Lung (tissue), 12 donors: ENCODE results near the gene RASGRP1. TPM values are rescaled to one million over a fixed set of nuclear protein-coding genes. Genes with fewer than 3 reads are reported as not detected.

ENCODE experiments used
- ATAC-seq: fragments of 200-7000 bp; cut with Tn5 transposase; one replicate; pipeline ENCODE4 v1.9.1; 2020; ENCODE audit warnings: moderate number of reproducible peaks; ENCODE audit not compliant: insufficient read depth, low FRiP score
- DNase-seq, 3 donors: peaks; one replicate each; pipeline ENCODE4 v3.0.0-alpha.2; 2013 to 2017
- H3K27ac ChIP-seq, 2 donors: one replicate each; pipeline ENCODE4 v1.5.1; 2013; ENCODE audit warnings: mild to moderate bottlenecking in 2 of 2, moderate library complexity in 2 of 2, control low read depth in 1 of 2, inconsistent platforms in 1 of 2, low read depth in 1 of 2, low read length in 1 of 2
- H3K27me3 ChIP-seq, 3 donors: one replicate each; pipeline ENCODE4 v1.5.1; 2013; ENCODE audit warnings: low read length in 2 of 3; ENCODE audit not compliant: control insufficient read depth in 3 of 3, insufficient read depth in 3 of 3
- H3K36me3 ChIP-seq, 4 donors: one replicate each; pipeline ENCODE4 v1.5.1; 2013; ENCODE audit warnings: low read length in 4 of 4, mild to moderate bottlenecking in 1 of 4, moderate library complexity in 1 of 4; ENCODE audit not compliant: control insufficient read depth in 4 of 4, insufficient read depth in 4 of 4
- H3K4me1 ChIP-seq, 5 donors: one replicate each; pipeline ENCODE4 v1.5.1; 2013; ENCODE audit warnings: low read length in 5 of 5, mild to moderate bottlenecking in 2 of 5, moderate library complexity in 1 of 5; ENCODE audit not compliant: control insufficient read depth in 5 of 5, insufficient read depth in 5 of 5
- H3K4me3 ChIP-seq: one replicate; pipeline ENCODE4 v1.5.1; 2013; ENCODE audit warnings: mild to moderate bottlenecking, control low read depth, moderate library complexity
- H3K9ac ChIP-seq, 2 donors: one replicate each; pipeline ENCODE4 v1.5.1; 2013; ENCODE audit warnings: low read length in 2 of 2, control low read depth in 1 of 2; ENCODE audit not compliant: insufficient read depth in 1 of 2
- H3K9me3 ChIP-seq, 4 donors: one replicate each; pipeline ENCODE4 v1.5.1; 2013; ENCODE audit warnings: low read length in 3 of 4, mild to moderate bottlenecking in 1 of 4, moderate library complexity in 1 of 4; ENCODE audit not compliant: control insufficient read depth in 4 of 4, insufficient read depth in 3 of 4
- CTCF ChIP-seq: IDR thresholded peaks from 2 replicates; pipeline ENCODE4 v1.5.1; 2012; ENCODE audit warnings: mild to moderate bottlenecking; ENCODE audit errors: control extremely low read depth, extremely low read depth
- WGBS, 2 donors: extraction: QIAGEN DNeasy Blood & Tissue Kit; methylation state at CpG; one replicate each; pipeline ENCODE4 v1.1.7; 2013; 5-methylcytosine and 5-hydroxymethylcytosine counted together
- polyA plus RNA-seq, 2 donors: library from polyadenylated mRNA; stranded (reverse); fragments of 200-250 nt; gene quantifications; one replicate each; pipeline ENCODE4 v1.2.1, GENCODE V29; 2013
- total RNA-seq, 2 donors: library from RNA; depleted of rRNA in 1 of 2; stranded (reverse); fragments of >200 nt in 1 of 2; gene quantifications; one replicate each; pipeline ENCODE4 v1.2.1, GENCODE V29; 2014 to 2021
- donor health status: control.
- donor health status: control.
- donor health status: Bipolar disorder and iron deficiency.
- donor health status: healthy.
- donor health status: DM: yes; HTN: yes; CAD: no.

Gene RASGRP1
- total and polyA plus RNA-seq, 4 donors = 0.81 to 7.5 (median 2.5) TPM

DNA sequence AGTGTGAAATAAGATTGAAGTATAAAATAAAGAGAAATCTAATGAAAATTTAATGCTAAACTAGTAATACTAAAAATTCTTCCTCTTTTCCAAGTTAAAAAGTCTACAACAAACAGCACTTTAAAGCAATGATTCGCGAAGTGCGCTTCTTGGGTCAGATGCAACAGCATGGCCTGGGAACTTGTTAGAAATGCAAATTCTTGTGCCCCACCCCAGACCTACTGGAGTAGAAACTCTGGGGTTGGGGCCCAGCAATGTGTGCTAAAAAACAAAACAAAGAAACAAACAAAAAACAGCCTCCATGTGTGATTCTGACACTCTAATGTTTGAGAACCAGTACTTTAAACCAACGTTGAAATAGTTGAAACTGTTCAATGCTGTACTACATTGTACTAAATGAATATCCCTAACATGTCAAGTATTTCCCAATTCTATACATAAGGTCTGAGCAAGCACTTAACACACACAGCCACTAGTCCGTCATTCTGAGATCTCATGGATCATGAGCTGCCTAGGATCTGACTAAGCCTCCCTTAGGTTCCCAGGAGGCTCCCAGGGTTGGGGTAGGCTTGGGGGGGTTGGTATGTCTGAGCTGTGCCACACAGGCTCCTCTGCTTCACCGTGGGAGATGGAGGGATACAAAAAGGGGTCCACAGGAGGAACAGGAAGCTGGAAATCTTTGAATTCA lies 6.1 kb downstream of the RASGRP1 start:
- Histone ChIP-seq H3K9me3 (no peaks in the 10 kb centered on the region), H3K4me3 (no peak overlapping the region), H3K4me1 (peaks cover 0 to 25% (median 0%) of the 10 kb centered on the region in 5 donors), H3K36me3 (no peaks in the 10 kb centered on the region), H3K9ac (no peak overlapping the region), H3K27me3 (peaks cover 0 to 19% (median 6%) of the 10 kb centered on the region in 3 donors), H3K27ac (no peak overlapping the region)
- TF ChIP-seq CTCF = no peak
- ATAC-seq = no peak
- no peak for DNase-seq
- WGBS, 2 donors = 85 to 89% methylated on average over 6 of the region's 6 CpGs

DNA sequence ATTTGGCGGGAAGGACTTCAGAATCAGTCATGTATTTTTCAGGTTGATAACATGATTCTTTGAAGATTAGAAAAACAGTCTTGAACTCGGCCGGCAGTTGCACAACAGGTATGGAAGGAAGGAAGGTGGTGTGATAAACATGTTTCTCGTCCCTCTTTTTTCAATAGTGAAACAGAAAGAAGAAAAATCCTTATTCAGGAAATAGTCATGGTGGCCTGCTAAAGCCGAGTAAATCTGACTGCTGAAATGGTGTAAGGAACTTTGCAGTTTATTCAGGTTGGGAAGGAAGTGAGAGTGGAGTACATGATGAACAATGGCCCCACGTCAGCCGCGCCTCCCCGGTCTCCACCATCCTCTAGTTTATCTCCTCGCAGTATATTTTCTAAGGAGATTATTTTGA lies 6.7 kb downstream of the RASGRP1 start:
- Histone ChIP-seq H3K4me1 (peaks cover 0 to 25% (median 0%) of the 10 kb centered on the region in 5 donors), H3K4me3 (no peak overlapping the region), H3K36me3 (no peaks in the 10 kb centered on the region), H3K9ac (no peak overlapping the region), H3K9me3 (no peaks in the 10 kb centered on the region), H3K27ac (no peak overlapping the region), H3K27me3 (peaks cover 0 to 13% (median 2%) of the 10 kb centered on the region in 3 donors)
- DNase-seq (no peak), ATAC-seq (no peak)
- no peak for TF ChIP-seq CTCF
- WGBS, 2 donors = 40 to 62% methylated on average over 10 of the region's 10 CpGs

DNA sequence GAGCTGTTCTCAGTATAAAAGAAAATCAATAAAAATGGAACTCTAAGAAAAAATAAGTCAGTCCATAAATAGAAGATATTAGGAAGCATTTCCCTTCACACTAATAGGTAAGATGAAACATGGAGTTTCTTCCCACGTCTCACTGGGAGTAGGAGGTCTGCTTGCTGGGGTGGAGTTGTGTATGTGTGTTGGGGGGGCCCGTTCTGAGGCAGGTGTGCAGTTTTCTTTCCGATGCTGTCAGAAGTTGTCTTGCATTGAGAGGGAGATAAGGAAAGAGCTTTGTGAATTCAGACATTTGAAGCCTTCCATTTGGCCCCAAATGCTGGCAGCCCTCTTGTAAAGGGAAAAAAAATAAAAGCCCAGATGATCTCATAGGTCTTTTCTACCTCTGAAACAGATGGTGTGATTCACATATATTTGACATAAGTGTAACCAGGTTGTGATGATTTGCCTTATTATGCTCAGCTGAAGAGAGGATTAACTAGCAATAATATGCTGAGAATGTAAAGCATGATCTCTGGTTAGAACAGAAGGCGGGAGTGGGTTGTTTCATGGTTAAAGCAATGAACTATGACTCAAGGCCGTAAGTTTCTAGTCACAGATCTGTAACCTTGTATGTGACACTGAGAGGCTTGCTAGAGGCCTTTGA lies 8.8 kb downstream of the RASGRP1 start:
- DNase-seq (no peak), ATAC-seq (no peak)
- peaks cover 0 to 25% (median 0%) of the 10 kb centered on the region in 5 donors for H3K4me1 ChIP-seq
- H3K9ac ChIP-seq = no peak overlapping the region
- H3K9me3 ChIP-seq = no peaks in the 10 kb centered on the region
- 83 to 85% methylated on average over 5 of the region's 5 CpGs for WGBS, 2 donors
- H3K4me3 ChIP-seq = no peak overlapping the region
- no peaks in the 10 kb centered on the region for H3K36me3 ChIP-seq
- TF ChIP-seq CTCF = no peak
- H3K27me3 ChIP-seq = peaks cover 0 to 6% (median 5%) of the 10 kb centered on the region in 3 donors
- H3K27ac ChIP-seq = no peak overlapping the region
